ENCODE results near the gene PIAS4.
A peak's percentile ranks its signal among the peaks of the same experiment; 100 is the strongest.

PIAS4 gene

GRCh38 chr19:4066176-4066606, 58.7 kb downstream of the PIAS4 start:
- H3K4me3 ChIP-seq (ENCODE audit: insufficient read length, low read depth) = peak overlapping the region; percentile 60
- no peak for DNase-seq (ENCODE audit: low read depth, low spot score)
- peaks cover 26% of the 10 kb centered on the region for H3K36me3 ChIP-seq (ENCODE audit: insufficient read depth, insufficient read length, low read length)
- H3K4me1 ChIP-seq (ENCODE audit: insufficient read depth, insufficient read length) = peaks cover 25% of the 10 kb centered on the region
- H3K9me3 ChIP-seq (ENCODE audit: insufficient read depth, low read length) = no peaks in the 10 kb centered on the region
- H3K27me3 ChIP-seq (ENCODE audit: insufficient read depth, insufficient read length) = peaks cover 28% of the 10 kb centered on the region
- H3K9ac ChIP-seq (ENCODE audit: insufficient read length, low read depth) = peak overlapping the region; percentile 86
- TF ChIP-seq YY1 (IDR thresholded peaks at IDR 0.05; ENCODE audit: insufficient read depth, insufficient read length) (no peak), SUZ12 (IDR thresholded peaks at IDR 0.05; ENCODE audit: extremely low read depth, insufficient read depth, insufficient read length) (no peak), ZNF274 (IDR thresholded peaks at IDR 0.05; ENCODE audit: low read depth, low read length) (no peak)

DNA sequence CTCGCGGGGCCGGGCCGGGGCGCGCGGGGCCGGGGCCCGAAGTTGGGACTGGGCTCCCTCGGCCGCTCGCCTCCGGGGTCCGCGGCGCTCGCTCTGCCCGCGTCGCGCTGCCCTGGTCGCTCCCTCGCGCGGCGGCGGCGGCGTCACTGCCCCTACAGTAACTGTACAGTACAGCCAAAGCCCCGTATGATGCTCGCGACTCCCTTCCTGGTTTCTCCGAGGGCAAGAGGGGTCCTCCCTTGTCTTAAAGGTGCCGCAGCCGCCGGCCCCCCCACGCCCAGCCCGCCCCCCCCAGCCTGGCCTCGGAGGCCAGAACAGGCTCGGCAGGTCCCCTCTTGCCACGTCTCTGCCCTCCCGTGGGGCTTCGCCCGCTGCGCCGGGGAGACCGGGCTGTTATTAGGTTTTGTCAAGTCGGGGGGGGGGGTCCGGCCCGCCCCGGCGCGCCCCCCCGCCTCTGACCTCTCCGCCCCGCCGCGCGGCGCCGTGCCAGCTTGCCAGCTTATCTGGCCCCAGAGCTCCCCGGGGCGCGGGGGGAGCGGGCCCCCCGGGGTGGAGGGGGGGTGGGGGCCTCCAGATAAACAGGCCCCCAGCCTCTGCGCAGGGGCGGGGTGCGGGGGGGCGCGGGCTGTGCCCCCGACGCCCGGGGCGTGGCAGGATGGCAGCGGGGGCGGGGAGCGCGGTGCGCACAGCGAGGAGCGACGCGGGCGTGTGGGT, 59.3 kb downstream of the PIAS4 start, which contains the start of gene ZBTB7A:
TSS of gene ZBTB7A (minus strand) at position 218 of the 714 bp plus-strand sequence. CDS start 11,667 bp downstream, outside the sequence.
- Histone ChIP-seq H3K9ac (ENCODE audit: insufficient read length, low read depth) (peak within 1 kb of the TSS; percentile 86), H3K27me3 (ENCODE audit: insufficient read depth, insufficient read length) (peaks cover 28% of the 10 kb centered on the region), H3K4me3 (ENCODE audit: insufficient read length, low read depth) (peak within 1 kb of the TSS; percentile 60), H3K36me3 (ENCODE audit: insufficient read depth, insufficient read length, low read length) (peaks cover 19% of the 10 kb centered on the region), H3K4me1 (ENCODE audit: insufficient read depth, insufficient read length) (peaks cover 19% of the 10 kb centered on the region), H3K9me3 (ENCODE audit: insufficient read depth, low read length) (no peaks in the 10 kb centered on the region)
- no peak for DNase-seq (ENCODE audit: low read depth, low spot score)
- TF ChIP-seq YY1 (IDR thresholded peaks at IDR 0.05; ENCODE audit: insufficient read depth, insufficient read length) = no peak
- no peak for TF ChIP-seq ZNF274 (IDR thresholded peaks at IDR 0.05; ENCODE audit: low read depth, low read length)
- TF ChIP-seq SUZ12 (IDR thresholded peaks at IDR 0.05; ENCODE audit: extremely low read depth, insufficient read depth, insufficient read length) = no peak

DNA sequence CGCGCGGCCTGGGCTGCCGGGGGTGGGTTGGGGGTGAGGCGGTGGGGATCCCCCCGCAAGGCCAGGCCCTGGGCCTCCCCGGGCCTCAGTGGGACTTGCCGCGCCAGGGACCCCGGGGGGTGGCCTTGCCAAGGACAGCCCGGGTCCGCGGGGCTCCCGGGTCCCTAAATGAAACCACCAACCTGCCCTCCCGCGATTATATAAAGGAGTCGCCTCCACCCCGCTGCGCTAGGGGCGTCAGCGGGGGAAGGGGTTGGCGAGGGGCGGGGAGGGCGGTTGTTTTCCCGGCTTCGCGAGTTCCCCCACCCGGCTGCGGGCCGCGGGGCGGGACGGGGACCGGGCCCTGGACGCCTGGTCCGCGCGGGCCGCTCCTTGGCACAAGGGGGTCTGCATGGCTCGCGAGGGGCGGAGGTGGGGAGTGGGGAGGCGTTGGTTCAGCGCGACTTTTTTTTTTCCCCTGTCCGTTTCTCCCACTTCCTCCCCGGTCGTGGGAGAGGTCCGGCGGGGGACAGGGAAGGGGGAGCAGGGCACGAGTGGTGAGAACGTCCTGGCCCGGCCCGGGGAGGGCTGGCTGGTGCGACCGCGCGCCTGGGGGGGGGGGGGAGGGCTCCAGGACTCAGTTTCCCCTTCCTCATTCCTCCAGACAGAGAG, 60.0 kb downstream of the PIAS4 start:
- DNase-seq (ENCODE audit: low read depth, low spot score) = no peak
- H3K9ac ChIP-seq (ENCODE audit: insufficient read length, low read depth) = peak overlapping the region; percentile 64
- peaks cover 12% of the 10 kb centered on the region for H3K36me3 ChIP-seq (ENCODE audit: insufficient read depth, insufficient read length, low read length)
- H3K9me3 ChIP-seq (ENCODE audit: insufficient read depth, low read length) = no peaks in the 10 kb centered on the region
- H3K4me1 ChIP-seq (ENCODE audit: insufficient read depth, insufficient read length) = peaks cover 12% of the 10 kb centered on the region
- peaks cover 28% of the 10 kb centered on the region for H3K27me3 ChIP-seq (ENCODE audit: insufficient read depth, insufficient read length)
- TF ChIP-seq ZNF274 (IDR thresholded peaks at IDR 0.05; ENCODE audit: low read depth, low read length) (no peak), SUZ12 (IDR thresholded peaks at IDR 0.05; ENCODE audit: extremely low read depth, insufficient read depth, insufficient read length) (no peak)
- H3K4me3 ChIP-seq (ENCODE audit: insufficient read length, low read depth) = peak overlapping the region; percentile 32

DNA sequence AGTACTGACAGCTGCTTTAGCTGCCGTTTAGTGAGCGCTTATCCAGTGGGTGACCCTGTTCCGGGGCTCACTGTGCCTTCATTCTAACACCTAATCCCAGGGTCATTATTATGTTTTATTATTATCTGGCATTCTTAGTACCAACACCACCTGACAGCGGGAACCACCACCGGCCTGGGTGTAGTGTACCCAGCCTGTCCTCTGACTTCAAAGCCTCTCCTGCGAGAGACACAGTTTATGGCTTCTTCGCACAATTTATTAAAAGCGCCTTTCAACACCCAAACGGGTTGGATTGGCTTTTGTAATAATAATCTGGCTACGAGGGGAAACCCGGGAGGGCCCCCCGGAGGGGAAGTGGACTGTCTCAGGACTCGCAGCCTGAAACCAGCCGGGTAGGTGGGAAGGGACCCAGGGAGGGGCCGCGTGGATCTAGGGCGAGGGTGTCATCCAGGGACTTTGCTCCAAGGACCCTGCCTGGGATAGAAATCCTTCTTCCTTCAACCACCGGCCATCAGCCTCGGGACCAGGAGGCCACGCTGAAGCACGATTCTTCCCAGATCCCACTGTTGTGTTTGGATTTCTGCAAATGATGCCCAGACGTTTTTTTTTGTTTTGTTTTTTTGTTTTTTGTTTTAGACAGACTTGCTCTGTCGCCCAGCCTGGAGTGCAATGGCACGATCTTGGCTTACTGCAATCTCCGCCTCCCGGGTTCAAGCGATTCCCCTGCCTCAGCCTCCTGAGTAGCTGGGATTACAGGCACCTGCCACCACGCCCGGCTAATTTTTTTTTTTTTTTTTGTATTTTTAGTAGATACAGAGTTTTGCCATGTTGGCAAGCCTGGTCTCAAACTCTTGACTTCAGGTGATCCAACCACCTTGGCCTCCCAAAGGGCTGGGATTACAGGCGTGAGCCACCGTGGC, 60.8 kb downstream of the PIAS4 start:
- TF ChIP-seq ZNF274 (IDR thresholded peaks at IDR 0.05; ENCODE audit: low read depth, low read length) = no peak
- no peak for TF ChIP-seq YY1 (IDR thresholded peaks at IDR 0.05; ENCODE audit: insufficient read depth, insufficient read length)
- TF ChIP-seq SUZ12 (IDR thresholded peaks at IDR 0.05; ENCODE audit: extremely low read depth, insufficient read depth, insufficient read length) = no peak
- DNase-seq (ENCODE audit: low read depth, low spot score) = no peak
- Histone ChIP-seq H3K4me1 (ENCODE audit: insufficient read depth, insufficient read length) (peaks cover 4% of the 10 kb centered on the region), H3K9ac (ENCODE audit: insufficient read length, low read depth) (no peak overlapping the region), H3K36me3 (ENCODE audit: insufficient read depth, insufficient read length, low read length) (peaks cover 5% of the 10 kb centered on the region), H3K27me3 (ENCODE audit: insufficient read depth, insufficient read length) (peaks cover 28% of the 10 kb centered on the region), H3K9me3 (ENCODE audit: insufficient read depth, low read length) (no peaks in the 10 kb centered on the region), H3K4me3 (ENCODE audit: insufficient read length, low read depth) (no peak overlapping the region)

- no peak for DNase-seq (ENCODE audit: low read depth, low spot score)
- Histone ChIP-seq H3K4me1 (ENCODE audit: insufficient read depth, insufficient read length) (no peaks in the 10 kb centered on the region), H3K36me3 (ENCODE audit: insufficient read depth, insufficient read length, low read length) (no peaks in the 10 kb centered on the region), H3K27me3 (ENCODE audit: insufficient read depth, insufficient read length) (peaks cover 28% of the 10 kb centered on the region), H3K4me3 (ENCODE audit: insufficient read length, low read depth) (no peak overlapping the region), H3K9me3 (ENCODE audit: insufficient read depth, low read length) (no peaks in the 10 kb centered on the region), H3K9ac (ENCODE audit: insufficient read length, low read depth) (no peak overlapping the region)
- TF ChIP-seq ZNF274 (IDR thresholded peaks at IDR 0.05; ENCODE audit: low read depth, low read length) (no peak), YY1 (IDR thresholded peaks at IDR 0.05; ENCODE audit: insufficient read depth, insufficient read length) (no peak), SUZ12 (IDR thresholded peaks at IDR 0.05; ENCODE audit: extremely low read depth, insufficient read depth, insufficient read length) (no peak)
These were observed 61.9 kb downstream of the PIAS4 start for GRCh38 chr19:4069331-4069959.

GRCh38 chr19:4071610-4072009, 64.1 kb downstream of the PIAS4 start:
- TF ChIP-seq YY1 (IDR thresholded peaks at IDR 0.05; ENCODE audit: insufficient read depth, insufficient read length) = no peak
- TF ChIP-seq SUZ12 (IDR thresholded peaks at IDR 0.05; ENCODE audit: extremely low read depth, insufficient read depth, insufficient read length) = no peak
- no peak for TF ChIP-seq ZNF274 (IDR thresholded peaks at IDR 0.05; ENCODE audit: low read depth, low read length)
- Histone ChIP-seq H3K9me3 (ENCODE audit: insufficient read depth, low read length) (no peaks in the 10 kb centered on the region), H3K36me3 (ENCODE audit: insufficient read depth, insufficient read length, low read length) (no peaks in the 10 kb centered on the region), H3K4me1 (ENCODE audit: insufficient read depth, insufficient read length) (peaks cover under 1% of the 10 kb centered on the region), H3K4me3 (ENCODE audit: insufficient read length, low read depth) (no peak overlapping the region), H3K9ac (ENCODE audit: insufficient read length, low read depth) (no peak overlapping the region), H3K27me3 (ENCODE audit: insufficient read depth, insufficient read length) (peaks cover 28% of the 10 kb centered on the region)
- DNase-seq (ENCODE audit: low read depth, low spot score) = no peak

Measured in NT2/D1 (cell line).